ENCODE data around the gene TUBGCP4.

The TUBGCP4 gene

GRCh38 chr15:43406189-43406588 lies 35.3 kb downstream of the TUBGCP4 start:
- DNase-seq: no peak

GRCh38 chr15:43406808-43407207 lies 35.9 kb downstream of the TUBGCP4 start:
- DNase-seq: no peak

GRCh38 chr15:43408789-43409188 lies 37.9 kb downstream of the TUBGCP4 start:
- no peak for DNase-seq

GRCh38 chr15:43410572-43411214 lies 39.8 kb downstream of the TUBGCP4 start:
- no peak for DNase-seq

GRCh38 chr15:43412096-43412495 lies 41.2 kb downstream of the TUBGCP4 start:
- no peak for DNase-seq

GRCh38 chr15:43414196-43414595 lies 43.3 kb downstream of the TUBGCP4 start:
- no peak for DNase-seq

GRCh38 chr15:43420435-43420834 lies 49.5 kb downstream of the TUBGCP4 start:
- no peak for DNase-seq

GRCh38 chr15:43420876-43421275 lies 50.0 kb downstream of the TUBGCP4 start:
- no peak for DNase-seq

GRCh38 chr15:43423793-43424192 lies 52.9 kb downstream of the TUBGCP4 start:
- no peak for DNase-seq

- peak; percentile 25 for DNase-seq
These were observed 58.8 kb downstream of the TUBGCP4 start for GRCh38 chr15:43429687-43430086.

GRCh38 chr15:43433165-43433564 lies 62.3 kb downstream of the TUBGCP4 start:
- DNase-seq: no peak

GRCh38 chr15:43433661-43434303 lies 62.9 kb downstream of the TUBGCP4 start:
- no peak for DNase-seq

- no peak for DNase-seq
These were observed 63.5 kb downstream of the TUBGCP4 start for GRCh38 chr15:43434446-43434845.

- DNase-seq: no peak
These were observed 65.5 kb downstream of the TUBGCP4 start for GRCh38 chr15:43436395-43436794.

GRCh38 chr15:43439268-43439667 lies 68.4 kb downstream of the TUBGCP4 start:
- no peak for DNase-seq

- no peak for DNase-seq
These were observed 69.9 kb downstream of the TUBGCP4 start for GRCh38 chr15:43440721-43441281.

GRCh38 chr15:43441316-43441715 lies 70.4 kb downstream of the TUBGCP4 start:
- DNase-seq: no peak

- no peak for DNase-seq
These were observed 75.4 kb downstream of the TUBGCP4 start for GRCh38 chr15:43446344-43446743.

- DNase-seq: no peak
These were observed 79.1 kb downstream of the TUBGCP4 start for GRCh38 chr15:43449981-43450380.

Measured in NCI-H2029 (cell line).